Measurements from ENCODE around the gene FAM222A.

Gene FAM222A

GRCh38 chr12:109711596-109712461, 1.8 kb upstream of the FAM222A start:
- no peak for DNase-seq

GRCh38 chr12:109714141-109714912, 702 bp downstream of the FAM222A start:
- DNase-seq: peak; percentile 67

- no peak for DNase-seq
Measured at GRCh38 chr12:109714913-109715244, 1.3 kb downstream of the FAM222A start.

- peak; percentile 19 for DNase-seq
Measured at GRCh38 chr12:109715310-109716091, 1.9 kb downstream of the FAM222A start.

- no peak for DNase-seq
Measured at GRCh38 chr12:109716092-109716479, 2.5 kb downstream of the FAM222A start.

- no peak for DNase-seq
Measured at GRCh38 chr12:109716512-109717389, 3.1 kb downstream of the FAM222A start.

GRCh38 chr12:109717390-109718357, 4.0 kb downstream of the FAM222A start:
- no peak for DNase-seq

GRCh38 chr12:109718390-109718789, 4.8 kb downstream of the FAM222A start:
- DNase-seq: no peak

- no peak for DNase-seq
Measured at GRCh38 chr12:109719123-109720022, 5.7 kb downstream of the FAM222A start.

- DNase-seq: no peak
Measured at GRCh38 chr12:109720152-109720856, 6.7 kb downstream of the FAM222A start.

GRCh38 chr12:109720857-109721189, 7.2 kb downstream of the FAM222A start:
- no peak for DNase-seq

GRCh38 chr12:109721276-109721675, 7.7 kb downstream of the FAM222A start:
- DNase-seq: no peak

- no peak for DNase-seq
Measured at GRCh38 chr12:109722022-109722720, 8.5 kb downstream of the FAM222A start.

- no peak for DNase-seq
Measured at GRCh38 chr12:109722721-109723094, 9.1 kb downstream of the FAM222A start.

GRCh38 chr12:109723311-109723881, 9.8 kb downstream of the FAM222A start:
- DNase-seq: no peak

- DNase-seq: no peak
Measured at GRCh38 chr12:109724321-109724892, 10.8 kb downstream of the FAM222A start.

GRCh38 chr12:109725321-109726105, 11.9 kb downstream of the FAM222A start:
- no peak for DNase-seq

Measured in hematopoietic multipotent progenitor cell treated with erythropoietin and hydrocortisone succinate and interleukin-3 and kit ligand, for 4 days (in vitro differentiated cells).